CD4-positive, alpha-beta T cell treated with Interleukin-4 for 1 hour (primary cell): Measurements from ENCODE around the gene ACAP3.

ENCODE experiments used
- DNase-seq, 2 donors: peaks; one replicate each; pipeline ENCODE4 v3.0.0-alpha.2; 2020 to 2022

Gene ACAP3

GRCh38 chr1:1242461-1243265 is 65.1 kb downstream of the ACAP3 start:
- no peak for DNase-seq
